ENCODE results near the gene TOX2. TPM values are rescaled to one million over a fixed set of nuclear protein-coding genes. Genes with fewer than 3 reads are reported as not detected.
A peak's percentile ranks its signal among the peaks of the same experiment; 100 is the strongest.

Gene TOX2, protein sequence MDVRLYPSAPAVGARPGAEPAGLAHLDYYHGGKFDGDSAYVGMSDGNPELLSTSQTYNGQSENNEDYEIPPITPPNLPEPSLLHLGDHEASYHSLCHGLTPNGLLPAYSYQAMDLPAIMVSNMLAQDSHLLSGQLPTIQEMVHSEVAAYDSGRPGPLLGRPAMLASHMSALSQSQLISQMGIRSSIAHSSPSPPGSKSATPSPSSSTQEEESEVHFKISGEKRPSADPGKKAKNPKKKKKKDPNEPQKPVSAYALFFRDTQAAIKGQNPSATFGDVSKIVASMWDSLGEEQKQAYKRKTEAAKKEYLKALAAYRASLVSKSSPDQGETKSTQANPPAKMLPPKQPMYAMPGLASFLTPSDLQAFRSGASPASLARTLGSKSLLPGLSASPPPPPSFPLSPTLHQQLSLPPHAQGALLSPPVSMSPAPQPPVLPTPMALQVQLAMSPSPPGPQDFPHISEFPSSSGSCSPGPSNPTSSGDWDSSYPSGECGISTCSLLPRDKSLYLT
- 9.2 TPM for total RNA-seq
- polyA plus RNA-seq = 1 to 10 TPM; 2.0 to 5.6 (median 2.8) TPM

DNA sequence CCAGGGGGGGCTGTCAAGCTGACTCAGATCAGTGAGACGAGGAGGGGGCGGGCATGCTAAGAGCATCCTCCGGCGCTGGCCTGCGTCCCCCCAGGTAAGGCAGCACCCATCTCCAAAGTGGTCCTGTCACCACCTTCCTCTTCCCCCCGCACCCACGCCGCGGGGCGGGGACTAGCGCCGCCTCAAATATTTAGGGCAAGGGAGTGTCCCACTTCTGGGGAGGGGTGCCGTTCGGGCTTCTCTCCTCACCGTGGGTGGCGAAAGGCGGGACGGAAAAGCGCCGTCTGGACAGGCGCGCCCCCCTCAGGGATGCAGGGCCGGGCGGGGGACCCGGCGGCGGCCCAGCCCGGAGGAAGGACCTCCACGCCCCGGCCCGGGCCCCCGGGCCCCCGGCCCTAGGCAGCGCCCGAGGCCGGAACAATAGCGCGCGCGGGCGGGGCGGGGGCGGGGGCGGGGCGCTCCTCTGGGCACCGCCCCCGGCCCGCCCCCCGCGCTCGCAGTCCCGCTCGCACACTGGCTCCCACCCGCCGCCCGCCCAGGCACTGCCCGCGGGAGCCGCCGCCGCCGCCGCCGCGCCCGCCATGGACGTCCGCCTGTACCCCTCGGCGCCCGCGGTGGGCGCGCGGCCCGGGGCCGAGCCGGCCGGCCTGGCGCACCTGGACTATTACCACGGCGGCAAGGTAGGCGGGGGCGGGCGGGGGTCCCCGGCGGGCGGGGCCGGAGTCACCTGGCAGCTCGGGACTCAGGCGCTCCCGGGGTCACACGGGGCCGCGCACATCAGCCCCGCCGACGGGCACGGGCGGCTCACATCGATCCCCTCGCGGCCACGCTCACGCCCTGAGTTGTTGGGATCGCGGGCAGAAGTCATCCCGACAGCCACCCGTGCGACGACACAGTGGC is at the start of gene TOX2:
TSS of gene TOX2 (plus strand) at position 542 of the 900 bp plus-strand sequence. CDS start at position 582, 40 bp downstream.
- Mint-ChIP-seq H3K27me3 (peaks cover 11% of the 10 kb centered on the region), H3K36me3 (no peaks in the 10 kb centered on the region), H3K9me3 (peaks cover 0 to 13% (median 0%) of the 10 kb centered on the region in 7 donors), H3K4me3 (peak within 1 kb of the TSS; percentile 85 to 96 (median 92)), H3K4me1 (peaks cover 0 to 68% (median 30%) of the 10 kb centered on the region in 4 donors), H3K27ac (peak within 1 kb of the TSS; percentile 40 to 84 (median 83))
- peak; percentile 54 to 64 (median 54) for DNase-seq
- H3K4me3 ChIP-seq (ENCODE audit: low read depth, low read length) = peak within 1 kb of the TSS; percentile 34
- no peaks in the 10 kb centered on the region for H3K36me3 ChIP-seq (ENCODE audit: control insufficient read depth, insufficient read depth, low read length)
- no peaks in the 10 kb centered on the region for H3K9me3 ChIP-seq (ENCODE audit: control insufficient read depth in 2 of 2, low read length in 2 of 2)
- peak; percentile 70 to 81 for ATAC-seq (ENCODE audit: low read depth in 2 of 2)
- peaks cover 27% of the 10 kb centered on the region for H3K4me1 ChIP-seq (ENCODE audit: control insufficient read depth, insufficient read depth, low read length, poor library complexity, severe bottlenecking)
- H3K27me3 ChIP-seq (ENCODE audit: control insufficient read depth, insufficient read depth, low read length) = peaks cover 1% of the 10 kb centered on the region
- no peak within 1 kb of the TSS for H3K27ac ChIP-seq (ENCODE audit: insufficient read depth, low read length, poor library complexity, severe bottlenecking)

DNA sequence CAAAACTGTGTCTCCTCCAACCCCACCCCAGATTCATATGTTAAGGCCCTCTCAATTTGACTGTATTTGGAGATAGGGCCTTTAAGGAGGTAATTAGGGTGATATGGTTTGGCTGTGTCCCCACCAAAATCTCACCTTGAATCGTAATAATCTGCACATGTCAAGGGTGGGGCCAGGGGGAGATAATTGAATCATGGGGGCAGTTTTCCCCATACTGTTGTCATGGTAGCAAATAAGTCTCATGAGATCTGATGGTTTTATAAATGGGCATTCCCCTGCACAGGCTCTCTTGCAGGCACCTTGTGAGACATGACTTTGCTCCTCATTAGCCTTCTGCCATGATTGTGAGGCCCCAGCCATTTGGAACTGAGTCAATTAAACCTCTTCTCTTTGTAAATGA is 46.6 kb upstream of the TOX2 start:
- Mint-ChIP-seq H3K9me3 (no peaks in the 10 kb centered on the region), H3K27me3 (no peaks in the 10 kb centered on the region), H3K4me1 (peaks cover 0 to 6% (median 3%) of the 10 kb centered on the region in 4 donors), H3K27ac (no peak overlapping the region), H3K36me3 (no peaks in the 10 kb centered on the region), H3K4me3 (no peak overlapping the region)
- DNase-seq (no peak), ATAC-seq (ENCODE audit: low read depth in 2 of 2) (no peak)
- H3K36me3 ChIP-seq (ENCODE audit: control insufficient read depth, insufficient read depth, low read length) = no peaks in the 10 kb centered on the region
- H3K9me3 ChIP-seq (ENCODE audit: control insufficient read depth in 2 of 2, low read length in 2 of 2) = no peaks in the 10 kb centered on the region
- no peak overlapping the region for H3K4me3 ChIP-seq (ENCODE audit: low read depth, low read length)
- H3K27me3 ChIP-seq (ENCODE audit: control insufficient read depth, insufficient read depth, low read length) = no peaks in the 10 kb centered on the region
- no peaks in the 10 kb centered on the region for H3K4me1 ChIP-seq (ENCODE audit: control insufficient read depth, insufficient read depth, low read length, poor library complexity, severe bottlenecking)
- H3K27ac ChIP-seq (ENCODE audit: insufficient read depth, low read length, poor library complexity, severe bottlenecking) = no peak overlapping the region

DNA sequence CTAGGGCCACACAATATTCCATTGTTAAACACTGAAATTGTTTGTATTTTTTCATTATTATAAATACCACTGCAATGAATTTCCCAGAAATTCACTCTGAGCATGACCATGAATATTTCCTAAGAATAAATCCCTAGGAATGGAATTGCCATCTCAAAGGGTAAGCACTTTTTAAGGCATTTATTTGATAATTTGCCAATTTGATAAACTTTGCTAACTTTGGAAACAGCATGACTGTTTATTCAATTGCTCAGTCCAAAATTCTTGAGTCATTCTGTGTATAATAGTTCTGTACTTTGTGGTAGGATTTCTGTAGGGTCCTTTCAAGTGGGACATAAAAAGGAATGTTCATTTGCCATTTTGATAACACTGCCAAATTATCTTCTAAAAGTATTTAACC is 44.2 kb upstream of the TOX2 start:
- Histone ChIP-seq H3K9me3 (ENCODE audit: control insufficient read depth in 2 of 2, low read length in 2 of 2) (no peaks in the 10 kb centered on the region), H3K4me1 (ENCODE audit: control insufficient read depth, insufficient read depth, low read length, poor library complexity, severe bottlenecking) (no peaks in the 10 kb centered on the region), H3K27me3 (ENCODE audit: control insufficient read depth, insufficient read depth, low read length) (no peaks in the 10 kb centered on the region), H3K27ac (ENCODE audit: insufficient read depth, low read length, poor library complexity, severe bottlenecking) (no peak overlapping the region), H3K4me3 (ENCODE audit: low read depth, low read length) (no peak overlapping the region), H3K36me3 (ENCODE audit: control insufficient read depth, insufficient read depth, low read length) (no peaks in the 10 kb centered on the region)
- peaks cover 0 to 6% (median 3%) of the 10 kb centered on the region in 4 donors for H3K4me1 Mint-ChIP-seq
- no peaks in the 10 kb centered on the region for H3K36me3 Mint-ChIP-seq
- no peak overlapping the region for H3K4me3 Mint-ChIP-seq
- H3K27ac Mint-ChIP-seq = no peak overlapping the region
- ATAC-seq (ENCODE audit: low read depth in 2 of 2) = no peak
- no peak for DNase-seq
- H3K9me3 Mint-ChIP-seq = no peaks in the 10 kb centered on the region
- H3K27me3 Mint-ChIP-seq = no peaks in the 10 kb centered on the region

DNA sequence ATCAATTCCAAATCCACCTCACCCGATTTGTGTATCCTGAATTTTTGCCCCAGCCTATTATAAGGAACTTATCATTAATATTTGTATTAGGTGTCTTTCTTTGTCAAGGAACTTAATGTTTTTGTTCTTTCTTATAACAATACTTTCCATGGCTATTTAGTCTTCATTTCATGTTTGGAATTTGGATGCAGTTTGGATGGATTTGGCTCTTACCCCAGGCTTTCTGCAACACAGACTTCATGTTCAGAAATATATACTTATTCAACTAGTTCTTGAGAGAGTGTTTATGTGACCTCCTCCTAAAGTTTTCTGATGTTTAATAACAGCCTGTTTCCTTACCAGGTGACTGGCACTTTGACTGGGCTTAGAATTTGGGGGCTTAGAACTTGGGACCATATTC is 35.9 kb upstream of the TOX2 start:
- ATAC-seq (ENCODE audit: low read depth in 2 of 2) (no peak), DNase-seq (no peak)
- Mint-ChIP-seq H3K27ac (no peak overlapping the region), H3K9me3 (peaks cover 0 to 7% (median 1%) of the 10 kb centered on the region in 7 donors), H3K27me3 (peaks cover 3% of the 10 kb centered on the region), H3K36me3 (no peaks in the 10 kb centered on the region), H3K4me3 (no peak overlapping the region), H3K4me1 (no peaks in the 10 kb centered on the region)
- H3K36me3 ChIP-seq (ENCODE audit: control insufficient read depth, insufficient read depth, low read length) = no peaks in the 10 kb centered on the region
- H3K27ac ChIP-seq (ENCODE audit: insufficient read depth, low read length, poor library complexity, severe bottlenecking) = no peak overlapping the region
- no peak overlapping the region for H3K4me3 ChIP-seq (ENCODE audit: low read depth, low read length)
- H3K27me3 ChIP-seq (ENCODE audit: control insufficient read depth, insufficient read depth, low read length) = no peaks in the 10 kb centered on the region
- no peaks in the 10 kb centered on the region for H3K4me1 ChIP-seq (ENCODE audit: control insufficient read depth, insufficient read depth, low read length, poor library complexity, severe bottlenecking)
- H3K9me3 ChIP-seq (ENCODE audit: control insufficient read depth in 2 of 2, low read length in 2 of 2) = no peaks in the 10 kb centered on the region

DNA sequence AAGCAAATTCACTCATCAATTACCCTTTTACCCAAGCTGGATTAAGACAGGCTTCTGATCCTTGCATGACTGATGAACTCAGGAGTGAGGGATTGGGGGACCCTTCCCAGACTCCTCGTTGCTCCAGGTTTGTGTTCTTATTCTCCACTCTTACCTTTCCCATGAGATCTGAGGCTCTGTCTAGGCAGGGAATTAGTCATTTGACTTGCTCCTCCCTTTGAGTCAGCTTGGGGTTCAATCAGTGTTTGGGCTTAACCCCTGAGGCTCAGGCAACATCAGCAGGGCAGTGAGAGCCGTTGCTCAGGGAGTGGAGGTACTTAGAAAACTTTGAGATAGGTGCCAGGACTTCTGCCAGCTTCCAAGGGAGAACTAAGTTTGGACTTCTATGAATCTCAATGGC is 20.7 kb upstream of the TOX2 start:
- H3K4me3 ChIP-seq (ENCODE audit: low read depth, low read length) = no peak overlapping the region
- peaks cover 17% of the 10 kb centered on the region for H3K27me3 Mint-ChIP-seq
- DNase-seq = no peak
- no peak overlapping the region for H3K27ac ChIP-seq (ENCODE audit: insufficient read depth, low read length, poor library complexity, severe bottlenecking)
- H3K27ac Mint-ChIP-seq = no peak overlapping the region
- H3K9me3 ChIP-seq (ENCODE audit: control insufficient read depth in 2 of 2, low read length in 2 of 2) = peaks cover 13 to 16% of the 10 kb centered on the region in 2 experiments
- ATAC-seq (ENCODE audit: low read depth in 2 of 2) = no peak
- H3K36me3 ChIP-seq (ENCODE audit: control insufficient read depth, insufficient read depth, low read length) = no peaks in the 10 kb centered on the region
- H3K4me1 Mint-ChIP-seq = no peaks in the 10 kb centered on the region
- no peaks in the 10 kb centered on the region for H3K4me1 ChIP-seq (ENCODE audit: control insufficient read depth, insufficient read depth, low read length, poor library complexity, severe bottlenecking)
- no peaks in the 10 kb centered on the region for H3K36me3 Mint-ChIP-seq
- peaks cover 4 to 31% (median 13%) of the 10 kb centered on the region in 7 donors for H3K9me3 Mint-ChIP-seq
- H3K27me3 ChIP-seq (ENCODE audit: control insufficient read depth, insufficient read depth, low read length) = peaks cover 3% of the 10 kb centered on the region
- H3K4me3 Mint-ChIP-seq = no peak overlapping the region

DNA sequence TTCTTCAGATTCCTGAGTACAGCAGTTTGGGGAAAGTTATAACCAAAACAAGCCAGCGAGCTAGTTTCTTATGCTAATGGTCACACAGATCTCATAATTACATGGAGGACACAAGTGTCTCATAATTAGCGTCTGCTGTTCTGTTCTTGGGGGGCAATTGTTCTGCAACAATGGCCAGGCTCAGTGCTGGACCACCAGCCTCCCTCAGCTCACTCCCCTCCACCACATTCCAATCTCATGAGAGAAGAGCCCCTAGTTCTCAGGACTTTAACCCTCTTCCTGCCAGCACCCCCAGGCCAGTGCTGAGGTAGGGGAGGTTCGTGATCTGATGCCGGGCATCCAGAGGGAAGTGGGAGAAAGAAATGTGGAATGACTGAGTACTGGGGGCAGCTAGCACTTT is 20.2 kb upstream of the TOX2 start:
- no peaks in the 10 kb centered on the region for H3K4me1 Mint-ChIP-seq
- H3K27ac Mint-ChIP-seq = no peak overlapping the region
- Histone ChIP-seq H3K9me3 (ENCODE audit: control insufficient read depth in 2 of 2, low read length in 2 of 2) (peaks cover 11 to 12% of the 10 kb centered on the region in 2 experiments), H3K27ac (ENCODE audit: insufficient read depth, low read length, poor library complexity, severe bottlenecking) (no peak overlapping the region), H3K4me3 (ENCODE audit: low read depth, low read length) (no peak overlapping the region), H3K27me3 (ENCODE audit: control insufficient read depth, insufficient read depth, low read length) (peaks cover 3% of the 10 kb centered on the region), H3K4me1 (ENCODE audit: control insufficient read depth, insufficient read depth, low read length, poor library complexity, severe bottlenecking) (no peaks in the 10 kb centered on the region), H3K36me3 (ENCODE audit: control insufficient read depth, insufficient read depth, low read length) (no peaks in the 10 kb centered on the region)
- peaks cover 17% of the 10 kb centered on the region for H3K27me3 Mint-ChIP-seq
- H3K4me3 Mint-ChIP-seq = no peak overlapping the region
- ATAC-seq (ENCODE audit: low read depth in 2 of 2) = no peak
- no peak for DNase-seq
- H3K36me3 Mint-ChIP-seq = no peaks in the 10 kb centered on the region
- H3K9me3 Mint-ChIP-seq = peaks cover 4 to 29% (median 9%) of the 10 kb centered on the region in 7 donors

DNA sequence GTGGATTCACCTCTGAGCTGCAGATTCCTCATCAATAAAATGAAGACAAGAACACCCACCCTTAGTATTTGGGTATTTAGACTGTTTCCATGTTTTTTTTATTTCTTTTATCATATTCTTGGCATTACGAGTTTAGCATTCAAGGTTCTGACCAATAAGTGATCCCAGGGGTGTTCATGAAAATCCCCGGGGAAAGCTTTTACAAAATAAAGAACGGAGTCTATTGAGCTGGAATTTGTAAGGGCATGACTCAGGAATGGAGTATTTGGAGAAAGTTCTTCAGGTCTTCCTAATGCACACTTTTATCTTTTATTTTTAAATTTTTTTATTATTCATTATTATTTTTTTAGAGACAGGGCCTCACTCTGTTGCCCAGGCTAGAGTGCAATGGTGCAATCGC is 19.4 kb upstream of the TOX2 start:
- H3K36me3 ChIP-seq (ENCODE audit: control insufficient read depth, insufficient read depth, low read length) = no peaks in the 10 kb centered on the region
- Mint-ChIP-seq H3K36me3 (no peaks in the 10 kb centered on the region), H3K27me3 (peaks cover 17% of the 10 kb centered on the region), H3K27ac (no peak overlapping the region), H3K9me3 (peaks cover 3 to 23% (median 9%) of the 10 kb centered on the region in 7 donors), H3K4me1 (no peaks in the 10 kb centered on the region), H3K4me3 (no peak overlapping the region)
- H3K4me3 ChIP-seq (ENCODE audit: low read depth, low read length) = no peak overlapping the region
- DNase-seq = no peak
- peaks cover 3% of the 10 kb centered on the region for H3K27me3 ChIP-seq (ENCODE audit: control insufficient read depth, insufficient read depth, low read length)
- peaks cover 6 to 7% of the 10 kb centered on the region in 2 experiments for H3K9me3 ChIP-seq (ENCODE audit: control insufficient read depth in 2 of 2, low read length in 2 of 2)
- no peak overlapping the region for H3K27ac ChIP-seq (ENCODE audit: insufficient read depth, low read length, poor library complexity, severe bottlenecking)
- no peaks in the 10 kb centered on the region for H3K4me1 ChIP-seq (ENCODE audit: control insufficient read depth, insufficient read depth, low read length, poor library complexity, severe bottlenecking)
- no peak for ATAC-seq (ENCODE audit: low read depth in 2 of 2)
